CD4-positive, alpha-beta T cell treated with Interferon alpha-2 for 1 hour (primary cell): ENCODE data around the gene SAMD1.

ENCODE experiments used
- DNase-seq, 2 donors: peaks; one replicate each; pipeline ENCODE4 v3.0.0-alpha.2; 2020 to 2022

The SAMD1 gene

GRCh38 chr19:14090509-14091080 lies at the start of gene SAMD1:
Gene SAMD1 (minus strand): TSS chr19:14090751.
- peak; percentile 88 to 91 for DNase-seq

GRCh38 chr19:14139944-14140343 lies 49.4 kb upstream of the SAMD1 start:
- no peak for DNase-seq

GRCh38 chr19:14138576-14139265 lies 48.2 kb upstream of the SAMD1 start:
- no peak for DNase-seq

- peak; percentile 99 for DNase-seq
Measured at GRCh38 chr19:14136509-14137281, 46.1 kb upstream of the SAMD1 start, which contains the start of gene ASF1B. Gene ASF1B (minus strand): TSS chr19:14136589. CDS start chr19:14136456, 133 bp downstream.

GRCh38 chr19:14135985-14136508 lies 45.5 kb upstream of the SAMD1 start:
- no peak for DNase-seq

GRCh38 chr19:14135355-14135754 lies 44.8 kb upstream of the SAMD1 start:
- no peak for DNase-seq

- peak in 1 of 2 donors; percentile 29 for DNase-seq
Measured at GRCh38 chr19:14127929-14128509, 37.5 kb upstream of the SAMD1 start.

- peak in 1 of 2 donors; percentile 41 for DNase-seq
Measured at GRCh38 chr19:14127176-14127575, 36.6 kb upstream of the SAMD1 start.

GRCh38 chr19:14122924-14123323 lies 32.4 kb upstream of the SAMD1 start:
- no peak for DNase-seq

GRCh38 chr19:14120497-14120780 lies 29.9 kb upstream of the SAMD1 start:
- DNase-seq = no peak

- DNase-seq = no peak
Measured at GRCh38 chr19:14119644-14120496, 29.3 kb upstream of the SAMD1 start.

GRCh38 chr19:14119146-14119545 lies 28.6 kb upstream of the SAMD1 start:
- no peak for DNase-seq

GRCh38 chr19:14118165-14119051 lies 27.9 kb upstream of the SAMD1 start:
- peak; percentile 59 to 80 for DNase-seq

GRCh38 chr19:14117668-14118164 lies 27.2 kb upstream of the SAMD1 start, which contains the start of gene PRKACA:
Gene PRKACA (minus strand): TSS chr19:14117762. CDS start chr19:14117547, 215 bp downstream.
- peak; percentile 98 to 99 for DNase-seq

- DNase-seq = no peak
Measured at GRCh38 chr19:14116918-14117578, 26.5 kb upstream of the SAMD1 start.

- no peak for DNase-seq
Measured at GRCh38 chr19:14116525-14116917, 26.0 kb upstream of the SAMD1 start.

- no peak for DNase-seq
Measured at GRCh38 chr19:14115756-14116155, 25.2 kb upstream of the SAMD1 start.

- peak; percentile 61 to 62 for DNase-seq
Measured at GRCh38 chr19:14114854-14115253, 24.3 kb upstream of the SAMD1 start.

- DNase-seq = no peak
Measured at GRCh38 chr19:14114439-14114838, 23.9 kb upstream of the SAMD1 start.

GRCh38 chr19:14113762-14114414 lies 23.3 kb upstream of the SAMD1 start:
- peak; percentile 38 to 53 for DNase-seq
